HEK293T (cell line): ENCODE data around the gene C1orf185.

Experiments
- CTCF ChIA-PET: fragments of 350-600 bp; formaldehyde crosslinking; extraction: SDS; loops from one replicate; lab custom pipeline; 2021; ENCODE audit warnings: antibody characterized with exemption, inconsistent platforms; lab: Yijun Ruan, JAX
- POLR2A ChIA-PET: fragments of 350-600 bp; formaldehyde crosslinking; extraction: SDS; loops from one replicate; lab custom pipeline; 2020; ENCODE audit warnings: antibody characterized with exemption, inconsistent platforms; lab: Yijun Ruan, JAX
- DNase-seq: peaks from one replicate; pipeline ENCODE4 v3.0.0; 2012; ENCODE audit warnings: mixed read lengths; ENCODE audit errors: extremely low spot score
- ARNT ChIP-seq: fragments of 450-650 bp; IDR thresholded peaks from 2 replicates; pipeline ENCODE4 v1.6.1; 2017; ENCODE audit warnings: mild to moderate bottlenecking
- BHLHE40 ChIP-seq: fragments of 450-650 bp; IDR thresholded peaks from 2 replicates; pipeline ENCODE4 v1.6.1; 2016; ENCODE audit warnings: mild to moderate bottlenecking, moderate library complexity, borderline replicate concordance
- CTBP1 ChIP-seq: fragments of 450-650 bp; IDR thresholded peaks from 2 replicates; pipeline ENCODE4 v1.6.1; 2016; ENCODE audit warnings: borderline replicate concordance
- ELF4 ChIP-seq: fragments of 450-650 bp; IDR thresholded peaks from 2 replicates; pipeline ENCODE4 v1.6.1; 2017; ENCODE audit warnings: antibody characterized with exemption
- FOXA1 ChIP-seq: fragments of 450-650 bp; IDR thresholded peaks from 2 replicates; pipeline ENCODE4 v1.6.1; 2016; ENCODE audit warnings: mild to moderate bottlenecking
- FOXK2 ChIP-seq: fragments of 450-650 bp; IDR thresholded peaks from 2 replicates; pipeline ENCODE4 v1.6.1; 2016; ENCODE audit warnings: mild to moderate bottlenecking
- FOXM1 ChIP-seq: fragments of 450-650 bp; IDR thresholded peaks from 2 replicates; pipeline ENCODE4 v1.6.1; 2017; ENCODE audit warnings: mild to moderate bottlenecking, borderline replicate concordance
- HDGF ChIP-seq: fragments of 450-650 bp; IDR thresholded peaks from 2 replicates; pipeline ENCODE4 v1.6.1; 2017; ENCODE audit warnings: antibody characterized with exemption, borderline replicate concordance
- L3MBTL2 ChIP-seq: fragments of 450-650 bp; conservative IDR thresholded peaks from 2 replicates; pipeline ENCODE4 v1.6.1; 2016; ENCODE audit warnings: mild to moderate bottlenecking
- LEF1 ChIP-seq: fragments of 450-650 bp; IDR thresholded peaks from 2 replicates; pipeline ENCODE4 v1.6.1; 2017; ENCODE audit warnings: mild to moderate bottlenecking, borderline replicate concordance
- NFRKB ChIP-seq: fragments of 450-650 bp; IDR thresholded peaks from 2 replicates; pipeline ENCODE4 v1.6.1; 2016; ENCODE audit warnings: mild to moderate bottlenecking, moderate library complexity
- PKNOX1 ChIP-seq: fragments of 450-650 bp; IDR thresholded peaks from 2 replicates; pipeline ENCODE4 v1.6.1; 2016
- SP1 ChIP-seq: fragments of 450-650 bp; IDR thresholded peaks from 2 replicates; pipeline ENCODE4 v1.6.1; 2017
- SUZ12 ChIP-seq: fragments of 450-650 bp; IDR thresholded peaks from 2 replicates; pipeline ENCODE4 v1.6.1; 2016; ENCODE audit warnings: mild to moderate bottlenecking
- TARDBP ChIP-seq: fragments of 450-650 bp; IDR thresholded peaks from 2 replicates; pipeline ENCODE4 v1.6.1; 2016
- ZNF384 ChIP-seq: fragments of 450-650 bp; IDR thresholded peaks from 2 replicates; pipeline ENCODE4 v1.6.1; 2016

Gene C1orf185

DNA sequence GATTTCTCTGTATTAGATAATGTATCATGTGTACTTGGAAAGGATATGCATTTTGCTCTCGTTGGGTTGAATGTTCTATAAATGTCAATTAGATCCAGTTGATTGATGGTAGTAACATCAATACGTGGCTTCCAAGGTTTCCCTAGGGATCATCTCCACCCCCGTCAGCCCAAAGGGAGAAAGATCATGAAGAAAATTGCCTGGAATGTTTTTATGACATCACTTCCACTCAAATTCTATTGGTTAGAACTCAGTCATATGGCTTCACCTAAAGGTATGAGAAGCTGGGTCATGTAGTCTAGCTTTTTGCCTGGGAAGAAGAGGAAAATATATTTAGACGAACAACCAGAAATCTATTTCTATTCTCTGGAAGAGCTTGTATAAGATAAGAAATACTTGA, at the start of gene C1orf185:
C1orf185 (plus strand) TSS at position 253 of the 400 bp plus-strand sequence; CDS start at position 259, 6 bp downstream.
- POLR2A ChIA-PET: no interaction called here
- peak; percentile 16 for DNase-seq

GRCh38 chr1:51058858-51059257, 43.2 kb upstream of the C1orf185 start:
- DNase-seq: peak; percentile 10
- POLR2A ChIA-PET: no interaction called here
- no peak for TF ChIP-seq LEF1
- no peak for TF ChIP-seq ZNF384
- CTCF ChIA-PET: no interaction called here

More for the DNA sequence above, at the start of gene C1orf185:
- CTCF ChIA-PET: no interaction called here
- TF ChIP-seq BHLHE40 (no peak), FOXA1 (no peak), SUZ12 (no peak), PKNOX1 (peak; percentile 60)

DNA sequence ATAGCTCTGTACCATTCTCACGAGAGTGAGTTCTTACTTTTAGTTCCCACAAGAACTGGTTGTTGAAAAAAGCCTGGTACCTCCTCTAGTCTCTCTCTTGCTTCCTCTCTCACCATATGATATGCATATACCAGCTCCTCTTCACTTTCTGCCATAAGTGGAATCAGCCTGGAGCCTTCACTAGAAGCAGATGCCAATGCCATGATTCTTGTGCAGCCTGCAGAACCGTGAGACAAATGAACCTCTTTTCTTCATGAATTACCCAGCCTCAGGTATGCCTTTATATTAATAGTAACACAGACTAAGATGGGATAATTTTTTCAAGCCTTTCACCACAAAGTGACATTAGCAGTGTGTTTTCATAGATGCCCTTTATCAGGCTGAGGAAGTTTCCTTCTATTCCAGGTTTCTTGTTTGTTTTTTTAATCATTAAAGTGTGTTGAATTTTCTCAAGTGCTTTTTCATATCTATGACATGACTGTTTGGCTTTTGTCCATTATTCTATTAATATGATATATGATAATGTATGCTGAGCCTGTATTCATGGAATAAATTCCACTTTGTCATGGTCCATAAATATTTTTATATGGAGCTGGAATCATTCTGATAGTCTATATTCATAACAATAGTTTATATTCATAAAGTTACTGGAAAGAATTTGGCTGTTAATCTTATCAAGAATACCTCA, 40.7 kb upstream of the C1orf185 start:
- no peak for TF ChIP-seq CTBP1
- TF ChIP-seq LEF1: no peak
- TF ChIP-seq BHLHE40: no peak
- TF ChIP-seq NFRKB: no peak
- no peak for TF ChIP-seq PKNOX1
- TF ChIP-seq TARDBP: no peak
- TF ChIP-seq FOXK2: no peak
- TF ChIP-seq L3MBTL2: no peak
- no peak for TF ChIP-seq HDGF
- no peak for TF ChIP-seq FOXA1
- no peak for DNase-seq
- POLR2A ChIA-PET: no interaction called here
- CTCF ChIA-PET: interaction anchor here (0.7 kb wide), 1 partner anchor 11 kb away, joined by 3 read pairs; no protein-coding TSS in a partner anchor

- no peak for TF ChIP-seq SP1
- CTCF ChIA-PET: no interaction called here
- POLR2A ChIA-PET: no interaction called here
- DNase-seq: no peak
Measured at GRCh38 chr1:51063121-51063520, 38.9 kb upstream of the C1orf185 start.

- no peak for DNase-seq
- CTCF ChIA-PET: no interaction called here
- POLR2A ChIA-PET: no interaction called here
- TF ChIP-seq ELF4: no peak
- no peak for TF ChIP-seq BHLHE40
Measured at GRCh38 chr1:51070011-51070410, 32.0 kb upstream of the C1orf185 start.

GRCh38 chr1:51070640-51071039, 31.4 kb upstream of the C1orf185 start:
- TF ChIP-seq ZNF384: no peak
- TF ChIP-seq PKNOX1: no peak
- TF ChIP-seq NFRKB: no peak
- TF ChIP-seq CTBP1: no peak
- no peak for TF ChIP-seq TARDBP
- no peak for TF ChIP-seq L3MBTL2
- no peak for TF ChIP-seq FOXM1
- TF ChIP-seq BHLHE40: no peak
- no peak for TF ChIP-seq SP1
- no peak for TF ChIP-seq LEF1
- no peak for TF ChIP-seq FOXA1
- TF ChIP-seq ELF4: no peak
- ChIA-PET CTCF (no interaction called here), POLR2A (no interaction called here)
- no peak for DNase-seq

GRCh38 chr1:51071291-51072042, 30.6 kb upstream of the C1orf185 start:
- no peak for TF ChIP-seq PKNOX1
- TF ChIP-seq TARDBP: no peak
- no peak for TF ChIP-seq ELF4
- TF ChIP-seq ZNF384: no peak
- no peak for TF ChIP-seq FOXA1
- TF ChIP-seq LEF1: no peak
- no peak for TF ChIP-seq SUZ12
- no peak for TF ChIP-seq HDGF
- TF ChIP-seq NFRKB: no peak
- TF ChIP-seq CTBP1: no peak
- no peak for TF ChIP-seq ARNT
- no peak for TF ChIP-seq L3MBTL2
- no peak for TF ChIP-seq SP1
- TF ChIP-seq BHLHE40: no peak
- no peak for TF ChIP-seq FOXK2
- no peak for TF ChIP-seq FOXM1
- ChIA-PET POLR2A (no interaction called here), CTCF (no interaction called here)
- DNase-seq: no peak
